H1 (cell line): Measurements from ENCODE around the gene CNFN. TPM values are rescaled to one million over a fixed set of nuclear protein-coding genes. Genes with fewer than 3 reads are reported as not detected.
A peak's percentile ranks its signal among the peaks of the same experiment; 100 is the strongest.

Source experiments
- ASH2L ChIP-seq: fragments of 200-600, 300-600 bp; sonication (generic); IDR thresholded peaks from one replicate; pipeline ENCODE4 v1.7.1; 2017; ENCODE audit warnings: low read length
- BCL11A ChIP-seq, 2 experiments: IDR thresholded peaks; one replicate each; pipeline ENCODE4 v1.6.1; 2011; ENCODE audit warnings: low read depth in 2 of 2, low read length in 2 of 2, mild to moderate bottlenecking in 2 of 2
- CBX5 ChIP-seq: fragments of 300-800, 300-1000 bp; sonication (generic); IDR thresholded peaks from 2 replicates; pipeline ENCODE4 v1.7.1; 2016; ENCODE audit warnings: antibody characterized with exemption, low read length, low read depth
- CHD1 ChIP-seq: IDR thresholded peaks from 2 replicates; pipeline ENCODE4 v1.6.1; 2012; ENCODE audit warnings: low read depth, low read length, improper control_type of control experiment
- CHD2 ChIP-seq: IDR thresholded peaks from 2 replicates; pipeline ENCODE4 v1.6.1; 2012; ENCODE audit warnings: low read length, improper control_type of control experiment
- CTBP2 ChIP-seq: IDR thresholded peaks from 2 replicates; pipeline ENCODE4 v1.7.0; 2011; ENCODE audit warnings: borderline replicate concordance, mild to moderate bottlenecking, moderate library complexity, mixed read lengths, low read length; ENCODE audit not compliant: insufficient read depth, insufficient read length
- FOSL1 ChIP-seq: IDR thresholded peaks from 2 replicates; pipeline ENCODE4 v1.6.1; 2011; ENCODE audit warnings: mild to moderate bottlenecking, low read depth, low read length, moderate library complexity; ENCODE audit not compliant: insufficient read depth
- NRF1 ChIP-seq: IDR thresholded peaks from 2 replicates; pipeline ENCODE4 v1.6.1; 2011; ENCODE audit warnings: mild to moderate bottlenecking, low read depth, low read length, improper control_type of control experiment
- POLR2A ChIP-seq, 2 experiments: IDR thresholded peaks; 1 replicate in 1 of 2; 2 replicates in 1 of 2; pipeline ENCODE4 v1.6.1; 2011; ENCODE audit warnings: low read depth in 2 of 2, low read length in 2 of 2, mild to moderate bottlenecking in 2 of 2; ENCODE audit errors: control extremely low read depth in 1 of 2
- POLR2AphosphoS5 ChIP-seq: IDR thresholded peaks from 2 replicates; pipeline ENCODE4 v1.6.1; 2011; ENCODE audit warnings: low read depth, low read length
- POU5F1 ChIP-seq: IDR thresholded peaks from 2 replicates; pipeline ENCODE4 v1.6.1; 2011; ENCODE audit warnings: low read depth, mild to moderate bottlenecking, low read length, moderate library complexity
- SAP30 ChIP-seq: fragments of 300-600 bp; sonication (generic); IDR thresholded peaks from 2 replicates; pipeline ENCODE4 v1.7.1; 2012; ENCODE audit warnings: low read length, moderate library complexity, mild to moderate bottlenecking, inconsistent platforms; ENCODE audit not compliant: insufficient read depth, insufficient replicate concordance
- SUZ12 ChIP-seq: fragments of 200-600 bp; sonication (generic); IDR thresholded peaks from 2 replicates; pipeline ENCODE4 v1.6.1; 2012; ENCODE audit warnings: mild to moderate bottlenecking, inconsistent platforms, low read length, moderate library complexity, mixed read lengths
- TBP ChIP-seq: IDR thresholded peaks from 2 replicates; pipeline ENCODE4 v1.6.1; 2011; ENCODE audit warnings: low read depth, low read length, improper control_type of control experiment
- TEAD4 ChIP-seq: IDR thresholded peaks from 2 replicates; pipeline ENCODE4 v1.6.1; 2012; ENCODE audit warnings: low read depth, low read length, inconsistent platforms, mixed read lengths
- polyA plus RNA-seq, 7 experiments: library from polyadenylated mRNA; depleted of rRNA in 3 of 7; stranded (reverse) in 5 of 7; unstranded in 2 of 7; fragments of >200 nt in 5 of 7; fragments of 200-250 nt in 2 of 7; gene quantifications; 1 replicate in 5 of 7; 2 replicates in 1 of 7; 4 replicates in 1 of 7; pipeline versions ENCODE4 v1.2.1 to v1.2.3, GENCODE V29; 2011 to 2013; ENCODE audit warnings: missing spikeins in 2 of 7, mixed read lengths in 2 of 7
- total RNA-seq: library from RNA; stranded (reverse); fragmentation: NEBNext Ultra II Directional; extraction: Animal tissue kit (Norgen Biotek cat#: 25700); gene quantifications from 2 replicates; pipeline ENCODE4 v1.2.1, GENCODE V29; 2021
- TF ChIP-seq, protein P1 (sequence below): IDR thresholded peaks from 2 replicates; pipeline ENCODE4 v1.6.1; 2011; ENCODE audit warnings: low read depth, mild to moderate bottlenecking, low read length; ENCODE audit not compliant: insufficient read depth
- TF ChIP-seq, protein P2 (sequence below), 3 experiments: IDR thresholded peaks; 1 replicate in 2 of 3; 2 replicates in 1 of 3; pipeline versions ENCODE4 v1.5.1 to v1.6.1; 2011; ENCODE audit warnings: low read length in 3 of 3, mild to moderate bottlenecking in 3 of 3, inconsistent platforms in 2 of 3, low read depth in 1 of 3, moderate library complexity in 1 of 3; ENCODE audit not compliant: insufficient read depth in 1 of 3; ENCODE audit errors: control extremely low read depth in 1 of 3
- TF ChIP-seq, protein P3 (sequence below): IDR thresholded peaks from 2 replicates; pipeline ENCODE4 v1.6.1; 2012; ENCODE audit warnings: inconsistent platforms
- TF ChIP-seq, protein P4 (sequence below): IDR thresholded peaks from 2 replicates; pipeline ENCODE4 v1.6.1; 2012; ENCODE audit warnings: low read length, inconsistent platforms

The CNFN gene
- total and polyA plus RNA-seq, 2 of the 8 experiments (the other 6 are each of a cell fraction or from before 2014, with no cell fraction given): 8.9 to 31.5 TPM

DNA sequence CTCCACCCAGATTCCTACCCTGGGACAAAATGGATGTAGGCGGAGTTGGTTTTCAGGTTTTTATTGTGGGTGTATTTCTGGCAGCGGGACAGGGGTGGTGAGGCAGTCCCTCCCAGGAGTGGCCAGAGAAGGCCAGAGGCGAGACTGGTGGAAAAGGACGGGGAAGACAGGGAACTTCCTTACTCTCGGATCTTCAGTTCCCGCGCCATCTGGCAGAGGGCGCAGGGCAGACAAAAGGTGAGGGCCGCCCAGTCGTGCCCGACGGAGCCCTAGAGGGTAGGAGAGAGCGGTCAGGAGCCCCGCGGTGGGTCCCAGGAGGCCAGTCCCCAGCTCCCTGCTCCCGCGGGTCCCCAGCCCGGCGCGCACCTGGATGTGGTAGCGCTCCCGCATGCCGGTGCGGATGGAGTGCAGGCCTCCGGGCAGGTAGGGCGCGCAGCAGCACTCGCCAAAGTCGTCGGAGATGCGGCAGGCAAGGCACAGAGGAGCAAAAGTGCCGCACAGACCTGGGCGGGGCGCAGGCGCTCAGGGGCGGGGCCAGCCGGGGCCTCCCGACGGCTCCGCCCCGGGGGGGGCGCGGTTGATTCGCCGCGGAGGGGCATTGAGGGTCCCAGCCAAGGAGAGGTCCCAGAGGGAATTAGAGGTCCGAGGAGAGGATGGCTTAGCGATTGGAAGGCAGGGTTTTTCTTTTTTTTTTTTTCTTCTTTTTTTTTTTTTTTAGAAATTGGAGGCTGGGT is 3.0 kb downstream of the CNFN start (continued):
- TF ChIP-seq, protein P1, sequence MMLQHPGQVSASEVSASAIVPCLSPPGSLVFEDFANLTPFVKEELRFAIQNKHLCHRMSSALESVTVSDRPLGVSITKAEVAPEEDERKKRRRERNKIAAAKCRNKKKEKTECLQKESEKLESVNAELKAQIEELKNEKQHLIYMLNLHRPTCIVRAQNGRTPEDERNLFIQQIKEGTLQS: no peak
- TF ChIP-seq CTBP2 (no peak), CBX5 (no peak), POLR2A (IDR thresholded peaks at IDR 0.05; ENCODE audit: control extremely low read depth in 1 of 2, low read depth in 2 of 2, low read length in 2 of 2) (peak in 1 of 2 experiments; percentile 89; a peak in 2 of 3 replicates), BCL11A (IDR thresholded peaks at IDR 0.05; ENCODE audit: low read depth in 2 of 2, low read length in 2 of 2) (no peak), FOSL1 (no peak), SAP30 (no peak), NRF1 (no peak), CHD2 (peak; percentile 25; the same call in 1 of the 2 replicates), TBP (peak; percentile 56), SUZ12 (no peak), POU5F1 (no peak), POLR2AphosphoS5 (peak; percentile 89), ASH2L (peak; percentile 68), CHD1 (no peak), TEAD4 (no peak)
- TF ChIP-seq, protein P2, sequence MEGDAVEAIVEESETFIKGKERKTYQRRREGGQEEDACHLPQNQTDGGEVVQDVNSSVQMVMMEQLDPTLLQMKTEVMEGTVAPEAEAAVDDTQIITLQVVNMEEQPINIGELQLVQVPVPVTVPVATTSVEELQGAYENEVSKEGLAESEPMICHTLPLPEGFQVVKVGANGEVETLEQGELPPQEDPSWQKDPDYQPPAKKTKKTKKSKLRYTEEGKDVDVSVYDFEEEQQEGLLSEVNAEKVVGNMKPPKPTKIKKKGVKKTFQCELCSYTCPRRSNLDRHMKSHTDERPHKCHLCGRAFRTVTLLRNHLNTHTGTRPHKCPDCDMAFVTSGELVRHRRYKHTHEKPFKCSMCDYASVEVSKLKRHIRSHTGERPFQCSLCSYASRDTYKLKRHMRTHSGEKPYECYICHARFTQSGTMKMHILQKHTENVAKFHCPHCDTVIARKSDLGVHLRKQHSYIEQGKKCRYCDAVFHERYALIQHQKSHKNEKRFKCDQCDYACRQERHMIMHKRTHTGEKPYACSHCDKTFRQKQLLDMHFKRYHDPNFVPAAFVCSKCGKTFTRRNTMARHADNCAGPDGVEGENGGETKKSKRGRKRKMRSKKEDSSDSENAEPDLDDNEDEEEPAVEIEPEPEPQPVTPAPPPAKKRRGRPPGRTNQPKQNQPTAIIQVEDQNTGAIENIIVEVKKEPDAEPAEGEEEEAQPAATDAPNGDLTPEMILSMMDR (IDR thresholded peaks at IDR 0.05; ENCODE audit: control extremely low read depth in 1 of 3, insufficient read depth in 1 of 3, low read depth in 1 of 3, low read length in 3 of 3): peak; percentile 68 to 81 (median 70)
- TF ChIP-seq, protein P3, sequence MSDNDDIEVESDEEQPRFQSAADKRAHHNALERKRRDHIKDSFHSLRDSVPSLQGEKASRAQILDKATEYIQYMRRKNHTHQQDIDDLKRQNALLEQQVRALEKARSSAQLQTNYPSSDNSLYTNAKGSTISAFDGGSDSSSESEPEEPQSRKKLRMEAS: peak; percentile 60
- TF ChIP-seq, protein P4, sequence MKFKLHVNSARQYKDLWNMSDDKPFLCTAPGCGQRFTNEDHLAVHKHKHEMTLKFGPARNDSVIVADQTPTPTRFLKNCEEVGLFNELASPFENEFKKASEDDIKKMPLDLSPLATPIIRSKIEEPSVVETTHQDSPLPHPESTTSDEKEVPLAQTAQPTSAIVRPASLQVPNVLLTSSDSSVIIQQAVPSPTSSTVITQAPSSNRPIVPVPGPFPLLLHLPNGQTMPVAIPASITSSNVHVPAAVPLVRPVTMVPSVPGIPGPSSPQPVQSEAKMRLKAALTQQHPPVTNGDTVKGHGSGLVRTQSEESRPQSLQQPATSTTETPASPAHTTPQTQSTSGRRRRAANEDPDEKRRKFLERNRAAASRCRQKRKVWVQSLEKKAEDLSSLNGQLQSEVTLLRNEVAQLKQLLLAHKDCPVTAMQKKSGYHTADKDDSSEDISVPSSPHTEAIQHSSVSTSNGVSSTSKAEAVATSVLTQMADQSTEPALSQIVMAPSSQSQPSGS: no peak
